SK-N-SH (cell line): ENCODE results near the gene SEMA4D. TPM values are rescaled to one million over a fixed set of nuclear protein-coding genes. Genes with fewer than 3 reads are reported as not detected.

Experiments used
- CTCF ChIA-PET: fragments of 300-600, 350-600 bp; formaldehyde crosslinking; extraction: SDS; loops from one replicate; lab custom pipeline; 2021; lab: Yijun Ruan, JAX
- POLR2A ChIA-PET: fragments of 350-600 bp; sonication (Branson Sonifier 250); formaldehyde crosslinking; extraction: SDS; loops from one replicate; lab custom pipeline; 2020; ENCODE audit warnings: antibody characterized with exemption, inconsistent platforms; lab: Yijun Ruan, JAX
- DNase-seq: peaks from one replicate; pipeline ENCODE4 v3.0.0; 2012
- H2AFZ ChIP-seq: fragments of 200-600 bp; sonication (generic); 2 replicates; pipeline ENCODE4 v1.8.1; 2016; ENCODE audit warnings: antibody characterized with exemption, mild to moderate bottlenecking, low read depth
- H3F3A ChIP-seq: fragments of 200-600 bp; sonication (generic); replicated peaks from 2 replicates; pipeline ENCODE3; 2016; ENCODE audit warnings: antibody characterized with exemption, mild to moderate bottlenecking; ENCODE audit not compliant: insufficient read depth
- H3K27ac ChIP-seq, 2 experiments: fragments of 200-500 bp in 1 of 2; fragments of 200-600 bp in 1 of 2; sonication (Bioruptor generic) in 1 of 2; sonication (generic), shearing (Covaris generic) in 1 of 2; 2 replicates each; pipeline versions ENCODE4 v1.5.1 to v1.6.1; 2014 to 2016; ENCODE audit warnings: low read depth in 2 of 2, inconsistent platforms in 1 of 2, low read length in 1 of 2, mild to moderate bottlenecking in 1 of 2, mixed read lengths in 1 of 2
- H3K27me3 ChIP-seq: fragments of 200-600 bp; sonication (generic), shearing (Covaris generic); 2 replicates; pipeline ENCODE4 v1.6.1; 2016; ENCODE audit warnings: mixed run types; ENCODE audit not compliant: insufficient read depth
- H3K36me3 ChIP-seq, 2 experiments: fragments of 200-500 bp in 1 of 2; fragments of 200-600 bp in 1 of 2; sonication (Bioruptor generic) in 1 of 2; sonication (generic) in 1 of 2; replicated peaks in 1 of 2; 2 replicates each; pipeline versions ENCODE3 to v1.5.1; 2014 to 2016; ENCODE audit warnings: low read length in 1 of 2, mild to moderate bottlenecking in 1 of 2; ENCODE audit not compliant: insufficient read depth in 2 of 2, control insufficient read depth in 1 of 2
- H3K4me1 ChIP-seq, 2 experiments: fragments of 200-500 bp in 1 of 2; fragments of 200-600 bp in 1 of 2; sonication (Bioruptor generic) in 1 of 2; sonication (generic), shearing (Covaris generic) in 1 of 2; 2 replicates each; pipeline versions ENCODE4 v1.5.1 to v1.6.1; 2014 to 2016; ENCODE audit warnings: low read depth in 1 of 2, low read length in 1 of 2, mixed run types in 1 of 2; ENCODE audit not compliant: insufficient read depth in 2 of 2, control insufficient read depth in 1 of 2
- H3K4me2 ChIP-seq: fragments of 200-600 bp; sonication (generic), shearing (Covaris generic); 2 replicates; pipeline ENCODE4 v1.6.1; 2017; ENCODE audit warnings: mixed run types
- H3K4me3 ChIP-seq, 2 experiments: fragments of 200-500 bp in 1 of 2; fragments of 200-600 bp in 1 of 2; sonication (Bioruptor generic) in 1 of 2; sonication (generic), shearing (Covaris generic) in 1 of 2; 2 replicates each; pipeline versions ENCODE4 v1.5.1 to v1.8.1; 2014 to 2016; ENCODE audit warnings: low read depth in 2 of 2, inconsistent platforms in 1 of 2, low read length in 1 of 2, mild to moderate bottlenecking in 1 of 2, mixed read lengths in 1 of 2, moderate library complexity in 1 of 2
- H3K79me2 ChIP-seq: fragments of 200-600 bp; sonication (generic); 2 replicates; pipeline ENCODE4 v1.8.1; 2017; ENCODE audit warnings: mild to moderate bottlenecking; ENCODE audit not compliant: insufficient read depth
- H3K9ac ChIP-seq: fragments of 200-600 bp; sonication (generic); 2 replicates; pipeline ENCODE4 v1.6.1; 2017; ENCODE audit warnings: mixed run types
- H3K9me2 ChIP-seq: fragments of 200-600 bp; sonication (generic); 2 replicates; pipeline ENCODE4 v1.6.1; 2017; ENCODE audit warnings: mixed run types
- H3K9me3 ChIP-seq: fragments of 200-600 bp; sonication (generic); 2 replicates; pipeline ENCODE4 v1.6.1; 2017; ENCODE audit warnings: mixed run types, mild to moderate bottlenecking, moderate library complexity
- H4K20me1 ChIP-seq: fragments of 200-600 bp; sonication (generic); 2 replicates; pipeline ENCODE4 v1.6.1; 2017; ENCODE audit warnings: mild to moderate bottlenecking, mixed run types; ENCODE audit not compliant: insufficient read depth
- CTCF ChIP-seq: fragments of 200-600 bp; sonication (generic); IDR thresholded peaks from 2 replicates; pipeline ENCODE4 v1.6.1; 2017; ENCODE audit warnings: antibody characterized with exemption, mild to moderate bottlenecking, moderate library complexity
- EP300 ChIP-seq, 2 experiments: IDR thresholded peaks; 2 replicates each; pipeline versions ENCODE4 v1.4.0 to v1.6.1; 2012; ENCODE audit warnings: borderline replicate concordance in 1 of 2, low read depth in 1 of 2, low read length in 1 of 2
- EZH2phosphoT487 ChIP-seq: fragments of 200-600 bp; sonication (generic); IDR thresholded peaks from 2 replicates; pipeline ENCODE4 v1.6.1; 2017; ENCODE audit warnings: low read depth, mixed run types, mild to moderate bottlenecking, antibody characterized with exemption, moderate library complexity, borderline replicate concordance
- FOSL2 ChIP-seq: IDR thresholded peaks from 2 replicates; pipeline ENCODE4 v1.4.0; 2012; ENCODE audit warnings: low read depth, mild to moderate bottlenecking, moderate library complexity, borderline replicate concordance
- FOXJ3 ChIP-seq: sonication (generic); formaldehyde crosslinking; IDR thresholded peaks from 2 replicates; pipeline ENCODE4 v1.5.1; 2020; ENCODE audit warnings: mild to moderate bottlenecking, missing genetic modification reagents
- MAX ChIP-seq: IDR thresholded peaks from 2 replicates; pipeline ENCODE4 v1.4.0; 2012; ENCODE audit warnings: low read depth
- NFIC ChIP-seq: IDR thresholded peaks from 2 replicates; pipeline ENCODE4 v1.4.0; 2012; ENCODE audit warnings: borderline replicate concordance
- PBX3 ChIP-seq: IDR thresholded peaks from 2 replicates; pipeline ENCODE4; 2012
- RFX5 ChIP-seq: IDR thresholded peaks from 2 replicates; pipeline ENCODE4 v1.6.1; 2012; ENCODE audit warnings: mild to moderate bottlenecking, improper control_type of control experiment, low read length
- TCF12 ChIP-seq: IDR thresholded peaks from 2 replicates; pipeline ENCODE4 v1.4.0; 2012
- TEAD4 ChIP-seq: IDR thresholded peaks from 2 replicates; pipeline ENCODE4 v1.4.0; 2012; ENCODE audit warnings: mild to moderate bottlenecking, borderline replicate concordance; ENCODE audit not compliant: insufficient read depth
- WGBS: methylation state at CpG from one replicate; pipeline ENCODE4 v1.1.6; 2017; ENCODE audit warnings: low lambda C conversion rate; 5-methylcytosine and 5-hydroxymethylcytosine counted together
- polyA plus RNA-seq, 3 experiments: library from polyadenylated mRNA; depleted of rRNA; stranded (reverse); fragments of >200 nt; gene quantifications; 2 replicates each; pipeline ENCODE4 v1.2.3, GENCODE V29; 2012

The SEMA4D gene
- polyA plus RNA-seq, 1 of the 3 experiments (the other 2 are of a cell fraction), result 4.8 TPM

GRCh38 chr9:89434636-89435035, 63.3 kb downstream of the SEMA4D start (continued):
- TF ChIP-seq MAX, result no peak
- no peak for TF ChIP-seq EP300 (IDR thresholded peaks at IDR 0.05; ENCODE audit: borderline replicate concordance in 1 of 2, low read depth in 1 of 2, low read length in 1 of 2)
- no peak for TF ChIP-seq FOXJ3 (CRISPR knock-in tag)
- no peak for TF ChIP-seq EZH2phosphoT487

GRCh38 chr9:89433826-89434225, 64.1 kb downstream of the SEMA4D start:
- WGBS, result 65% methylated on average over 6 of the region's 11 CpGs
- no peaks in the 10 kb centered on the region for H3K36me3 ChIP-seq
- H3K27me3 ChIP-seq, result no peaks in the 10 kb centered on the region
- H3K9ac ChIP-seq, result no peak overlapping the region
- ChIA-PET CTCF (interaction anchor here (1.1 kb wide), 1 partner anchor 164 kb away, joined by 3 read pairs; no protein-coding TSS in a partner anchor), POLR2A (no interaction called here)
- H3K4me2 ChIP-seq, result no peak overlapping the region
- H3F3A ChIP-seq, result peaks cover 3% of the 10 kb centered on the region
- H3K27ac ChIP-seq, result no peak overlapping the region
- no peaks in the 10 kb centered on the region for H4K20me1 ChIP-seq
- TF ChIP-seq MAX (peak; percentile 68; the same call in 1 of the 2 replicates), RFX5 (no peak), EP300 (IDR thresholded peaks at IDR 0.05; ENCODE audit: borderline replicate concordance in 1 of 2, low read depth in 1 of 2, low read length in 1 of 2) (peak in 1 of 2 experiments; percentile 20; a peak in 1 of 4 replicates), CTCF (no peak), TEAD4 (0 out of 2 replicates have a peak, but pooled peaks have one; percentile 36), TCF12 (peak; percentile 83), PBX3 (peak; percentile 59; the same call in 1 of the 2 replicates), FOSL2 (peak; percentile 76), NFIC (peak; percentile 50)
- no peak for DNase-seq
- H3K9me2 ChIP-seq, result no peaks in the 10 kb centered on the region
- no peak overlapping the region for H2AFZ ChIP-seq
- no peak overlapping the region for H3K4me3 ChIP-seq
- H3K4me1 ChIP-seq, result peaks cover 6 to 19% of the 10 kb centered on the region in 2 experiments; a peak in 1 of 4 replicates
- H3K9me3 ChIP-seq, result no peaks in the 10 kb centered on the region
- H3K79me2 ChIP-seq, result no peaks in the 10 kb centered on the region
